GM19467 (cell line): ENCODE results near the gene BEGAIN.

Source experiments
- ATAC-seq: cut with Tn5 transposase; IDR thresholded peaks from one replicate; pipeline ENCODE4 v1.9.1; 2021; ENCODE audit warnings: mild to moderate bottlenecking, moderate library complexity; ENCODE audit not compliant: unreplicated experiment

BEGAIN gene

GRCh38 chr14:100616854-100617409 lies 29.7 kb upstream of the BEGAIN start:
- no peak for ATAC-seq

DNA sequence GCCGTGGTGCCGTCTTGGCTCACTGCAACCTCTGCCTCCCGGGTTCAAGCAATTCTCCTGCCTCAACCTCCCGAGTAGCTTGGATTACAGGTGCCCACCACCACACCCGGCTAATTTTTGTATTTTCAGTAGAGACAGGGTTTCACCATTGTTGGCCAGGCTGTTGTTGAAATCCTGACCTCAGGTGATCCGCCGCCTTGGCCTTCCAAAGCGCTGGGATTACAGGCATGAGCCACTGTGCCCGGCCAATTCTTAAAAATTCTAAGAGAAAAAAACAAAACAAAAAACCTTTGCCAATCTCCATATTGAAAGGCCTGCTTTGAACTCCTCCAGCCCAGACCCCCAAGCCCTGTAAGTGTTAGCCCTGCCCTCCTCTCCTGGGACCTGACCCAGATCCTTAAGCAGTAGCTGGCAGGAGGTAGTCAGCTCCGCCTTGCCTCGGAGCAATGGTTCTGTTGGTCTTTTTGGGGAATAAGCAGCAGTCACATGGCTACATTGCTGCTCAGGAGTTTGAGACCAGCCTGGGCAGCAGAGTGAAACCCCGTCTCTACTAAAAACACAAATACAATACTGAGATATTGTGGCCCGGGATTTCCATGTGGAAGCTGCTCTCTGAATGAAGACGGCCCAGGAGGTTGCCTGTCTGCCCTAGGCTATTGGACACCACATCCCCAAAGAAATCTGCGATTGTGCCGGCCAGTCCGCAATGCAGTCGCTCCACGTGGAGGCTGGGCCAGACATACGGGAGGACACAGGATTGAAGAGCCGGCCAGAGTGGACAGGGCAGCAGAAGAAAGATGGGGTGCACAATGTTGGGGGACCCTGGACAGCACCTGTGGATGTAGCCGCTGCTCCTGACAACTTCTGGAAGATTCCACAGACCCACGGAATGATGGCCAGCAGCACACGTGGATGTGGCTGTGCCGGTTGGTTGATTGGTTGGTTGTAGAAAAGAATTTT lies 28.8 kb upstream of the BEGAIN start:
- no peak for ATAC-seq

DNA sequence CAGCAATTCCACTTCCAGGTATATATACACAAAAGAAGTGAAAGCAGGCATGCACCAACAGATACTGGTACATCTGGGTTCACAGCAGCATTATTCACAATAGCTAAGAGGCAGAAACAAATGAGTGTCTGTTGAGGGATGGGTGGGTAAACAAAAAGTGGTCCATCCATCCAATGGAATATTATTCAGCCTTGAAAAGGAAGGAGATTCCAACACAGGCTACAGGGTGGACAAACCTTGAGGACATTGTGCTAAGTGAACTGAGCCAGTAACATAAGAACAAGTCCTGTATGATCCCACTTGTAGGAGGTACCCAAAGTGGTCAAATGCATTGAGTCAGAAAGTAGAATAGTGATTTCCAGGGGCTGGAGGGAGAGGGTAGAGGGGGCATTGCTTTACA lies 27.6 kb upstream of the BEGAIN start:
- no peak for ATAC-seq

GRCh38 chr14:100612986-100613385 lies 25.8 kb upstream of the BEGAIN start:
- no peak for ATAC-seq

GRCh38 chr14:100611811-100612480 lies 24.7 kb upstream of the BEGAIN start:
- no peak for ATAC-seq

- ATAC-seq = no peak
Observed at GRCh38 chr14:100610511-100611217, 23.4 kb upstream of the BEGAIN start.

GRCh38 chr14:100609941-100610391 lies 22.7 kb upstream of the BEGAIN start:
- no peak for ATAC-seq

DNA sequence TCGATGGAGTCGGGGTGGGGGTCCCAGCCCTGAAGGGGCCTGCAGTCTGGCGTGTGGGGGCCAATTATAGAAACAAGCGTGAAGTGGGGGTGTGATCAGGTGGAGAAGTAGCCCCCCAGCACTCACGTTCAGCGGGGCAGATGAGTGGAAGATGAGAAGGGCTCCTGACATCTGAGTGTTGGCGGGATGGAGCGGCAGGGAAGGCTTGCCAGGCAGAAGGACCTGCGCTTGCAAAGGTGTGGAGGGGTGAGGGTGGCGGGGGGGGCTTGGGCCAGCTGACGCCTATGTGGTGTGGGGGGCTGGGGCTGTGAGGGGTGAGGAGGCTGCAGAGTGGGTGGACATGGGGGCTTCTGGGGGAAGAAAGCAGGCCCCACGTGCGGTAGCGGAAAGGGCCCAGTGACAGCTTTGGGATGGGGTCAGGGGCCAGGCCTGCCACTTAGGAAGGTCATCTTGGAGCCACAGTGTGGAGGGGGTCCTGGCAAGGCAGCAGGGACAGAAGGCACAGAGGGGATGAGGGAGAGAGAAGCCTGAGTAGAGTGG lies 22.2 kb upstream of the BEGAIN start:
- ATAC-seq = no peak

GRCh38 chr14:100608586-100609330 lies 21.5 kb upstream of the BEGAIN start:
- ATAC-seq = no peak

DNA sequence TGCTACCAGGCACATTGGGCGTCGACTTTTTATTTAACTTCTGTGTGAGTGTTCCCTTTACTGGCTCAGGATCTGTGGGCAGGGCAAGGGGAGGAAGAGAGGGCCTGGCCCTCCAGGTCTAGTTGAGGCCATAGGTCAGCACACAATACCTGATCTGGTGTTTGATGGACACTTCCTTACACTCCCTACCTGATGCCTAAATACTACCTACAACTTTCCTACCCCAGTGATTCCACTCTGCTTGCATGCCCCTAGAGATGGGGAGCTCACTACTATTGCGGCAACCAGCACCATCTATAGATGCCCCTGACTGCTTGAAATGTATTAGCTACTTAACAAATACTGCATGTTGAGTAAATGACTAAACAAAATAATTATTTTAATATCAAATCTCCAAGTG lies 20.8 kb upstream of the BEGAIN start:
- no peak for ATAC-seq

- ATAC-seq = no peak
Observed at GRCh38 chr14:100607611-100607956, 20.4 kb upstream of the BEGAIN start.

- ATAC-seq = no peak
Observed at GRCh38 chr14:100606687-100607610, 19.7 kb upstream of the BEGAIN start.

DNA sequence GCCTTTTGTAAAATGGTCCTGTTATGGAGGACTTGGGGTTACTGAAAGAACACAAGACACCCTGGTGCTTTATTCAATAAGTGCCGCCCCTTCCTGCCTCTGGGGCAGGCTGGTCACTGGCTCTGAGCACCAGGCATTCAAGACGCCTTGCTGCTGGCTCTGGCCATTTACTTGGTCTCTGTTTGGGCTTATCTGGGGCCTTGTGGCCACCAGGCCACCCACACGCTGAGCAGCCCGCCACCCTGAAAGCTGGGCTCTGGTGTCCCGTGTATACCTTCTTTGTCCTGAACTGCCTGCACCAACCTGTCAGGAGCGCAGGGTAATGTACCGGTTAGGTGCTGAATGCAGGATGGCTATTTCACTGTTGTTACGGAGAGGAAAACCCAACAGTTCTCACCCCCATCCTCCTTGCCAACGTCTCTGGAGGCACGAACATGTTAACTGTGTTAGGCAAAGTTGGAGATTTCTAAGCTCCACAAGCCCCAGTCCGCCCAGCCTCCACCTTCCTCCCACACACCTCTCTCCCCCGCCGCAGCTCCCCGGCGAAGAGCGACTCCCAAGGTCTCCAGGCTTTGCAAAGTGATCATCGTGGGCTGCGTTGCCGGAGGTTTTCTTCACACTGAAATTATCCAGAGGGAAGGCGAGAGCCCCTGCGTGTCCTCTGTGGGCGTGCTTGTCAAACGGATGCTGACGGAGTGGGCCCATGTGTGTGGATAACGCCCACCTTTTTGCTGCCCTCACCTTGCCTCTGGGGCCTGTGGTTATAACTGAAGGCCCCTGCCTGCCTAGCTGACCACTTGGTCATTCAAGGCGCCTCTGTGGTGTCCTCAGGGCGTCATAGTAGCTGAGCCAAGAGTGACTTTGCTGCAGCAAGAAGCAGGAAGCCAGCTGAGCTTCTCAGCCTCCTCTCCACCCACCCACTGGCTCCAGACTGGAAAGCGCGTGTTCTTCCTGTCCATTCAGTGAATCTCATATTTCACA lies 18.8 kb upstream of the BEGAIN start:
- no peak for ATAC-seq

- ATAC-seq = no peak
Observed at GRCh38 chr14:100605230-100605629, 18.0 kb upstream of the BEGAIN start.

DNA sequence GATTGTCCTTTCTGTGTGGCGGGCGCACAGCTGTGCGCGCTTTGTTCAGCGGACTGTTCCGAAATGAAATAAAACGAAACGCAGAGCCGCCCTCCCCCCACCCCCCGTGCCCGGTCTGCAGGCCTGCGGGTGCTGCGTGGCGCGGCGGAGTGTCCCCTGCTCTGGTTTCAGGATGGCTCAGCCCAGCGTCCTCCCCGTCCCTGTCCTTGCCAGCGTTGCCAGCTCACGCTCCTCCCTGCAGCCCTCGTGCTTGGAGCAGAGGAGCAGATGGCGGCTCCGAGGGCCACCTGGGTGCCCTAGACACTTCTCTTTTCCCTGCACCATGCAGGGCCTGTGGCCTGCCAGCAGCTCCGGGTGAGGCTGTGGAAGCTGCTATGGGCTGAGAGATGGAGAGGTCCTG lies 17.5 kb upstream of the BEGAIN start:
- no peak for ATAC-seq

DNA sequence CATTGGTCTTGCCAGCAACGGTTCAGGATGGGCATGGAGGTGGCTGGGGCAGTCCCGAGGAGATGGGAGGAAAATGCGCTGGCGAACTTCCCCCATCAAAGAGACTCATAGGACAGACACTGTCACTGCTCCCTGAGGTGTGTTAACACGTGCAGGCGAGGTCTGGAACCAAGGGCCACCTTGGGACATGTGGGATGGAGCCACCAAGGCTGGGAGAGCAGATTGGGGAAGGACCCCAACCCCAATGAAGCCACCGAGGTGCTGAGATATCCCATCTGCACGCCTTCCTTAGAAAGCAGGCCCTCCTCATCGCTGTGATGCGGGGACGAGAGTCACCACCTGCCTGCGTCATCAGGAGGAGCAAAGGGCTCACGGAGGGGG lies 16.9 kb upstream of the BEGAIN start:
- ATAC-seq = no peak

- ATAC-seq = no peak
Observed at GRCh38 chr14:100603341-100604120, 16.3 kb upstream of the BEGAIN start.
